Cardiac muscle cell (in vitro differentiated cells and primary cell): ENCODE results near the gene FCN1. TPM values are rescaled to one million over a fixed set of nuclear protein-coding genes. Genes with fewer than 3 reads are reported as not detected.
"Not testable (repeated sequence)": the region's sequence is repeated elsewhere in the genome, so short reads cannot be mapped to it uniquely, and the experiment has no call there.

Experiments
- DNase-seq, 2 donors: peaks; one replicate each; pipeline versions ENCODE4 v3.0.0 to v3.0.0-alpha.2; 2010 to 2017; ENCODE audit warnings: low read depth in 1 of 2, low spot score in 1 of 2
- H3K27ac ChIP-seq: fragments of 200-600 bp; sonication (generic); 2 replicates; pipeline ENCODE4 v1.5.1; 2016
- H3K27me3 ChIP-seq: fragments of 200-600 bp; sonication (generic); 2 replicates; pipeline ENCODE4 v1.6.0; 2016; ENCODE audit warnings: control low read depth
- H3K36me3 ChIP-seq: fragments of 200-600 bp; sonication (generic); 2 replicates; pipeline ENCODE4 v1.5.1; 2016; ENCODE audit warnings: control low read depth
- H3K4me1 ChIP-seq: fragments of 200-600 bp; sonication (generic); 2 replicates; pipeline ENCODE4 v1.8.1; 2017; ENCODE audit warnings: low read depth, mild to moderate bottlenecking, mixed run types
- H3K4me3 ChIP-seq: fragments of 200-600 bp; sonication (generic); 2 replicates; pipeline ENCODE4 v1.5.1; 2016; ENCODE audit warnings: mild to moderate bottlenecking
- H3K9me3 ChIP-seq: fragments of 200-600 bp; sonication (generic); 2 replicates; pipeline ENCODE4 v1.5.1; 2017; ENCODE audit warnings: low read depth, mild to moderate bottlenecking, control low read depth
- polyA plus RNA-seq: library from polyadenylated mRNA; unstranded; fragments of >200 nt; fragmentation: Nextera tagmentation; extraction: Ambion mirVana; gene quantifications from 2 replicates; pipeline ENCODE4 v1.2.1, GENCODE V29; 2016
- total RNA-seq: library from RNA; depleted of rRNA; stranded (reverse); fragments of >200 nt; gene quantifications from 2 replicates; pipeline ENCODE4 v1.2.3, GENCODE V29; 2016
- TF ChIP-seq, protein P1 (sequence below): IDR thresholded peaks from 2 replicates; pipeline ENCODE4 v1.5.1; 2012; ENCODE audit warnings: low read depth, mild to moderate bottlenecking, low read length

FCN1 gene
- total and polyA plus RNA-seq, 2 experiments from 2014 or later = not detected

DNA sequence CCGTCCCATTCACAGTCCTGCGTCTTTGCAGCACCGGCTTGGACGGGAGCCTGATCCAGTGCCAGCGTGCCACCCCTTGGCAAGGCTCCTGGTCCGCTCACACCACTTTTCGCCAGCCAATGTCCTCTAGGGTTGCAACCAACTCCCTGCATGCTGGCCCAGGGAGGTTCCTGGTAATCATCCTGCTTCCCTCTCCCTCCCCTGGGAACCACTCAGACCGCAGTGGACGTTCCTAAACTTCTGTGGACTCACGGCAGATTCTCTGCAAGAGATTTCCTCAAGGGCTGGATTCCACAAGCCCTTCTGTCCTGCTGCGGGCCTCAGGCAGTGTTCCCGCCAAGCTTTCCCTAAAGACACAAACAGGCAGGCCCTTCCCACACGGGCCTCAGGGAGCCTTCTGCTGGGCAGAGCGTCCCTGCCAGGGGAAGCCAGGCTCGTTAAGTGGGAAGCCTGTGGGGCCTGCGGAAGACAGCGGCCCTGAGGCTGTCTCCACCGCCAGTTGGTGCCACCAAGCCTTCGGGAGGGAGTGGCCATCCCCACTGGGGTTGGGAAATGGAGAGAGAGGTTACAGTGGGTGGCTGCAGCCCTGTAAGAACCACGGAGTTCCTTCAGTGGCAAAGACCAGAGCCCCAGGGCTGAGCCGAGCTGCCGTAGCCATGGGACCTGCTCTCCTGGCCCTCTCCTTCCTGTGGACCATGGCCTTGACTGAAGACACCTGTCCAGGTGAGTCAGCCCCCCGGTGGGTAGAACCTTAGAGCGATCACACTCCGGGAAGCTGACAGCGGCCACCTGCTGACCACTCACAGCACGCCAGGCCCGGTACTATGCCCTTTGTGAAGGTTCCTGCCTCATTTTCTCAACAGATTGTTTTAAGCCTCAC lies 53.5 kb downstream of the FCN1 start:
- Histone ChIP-seq H3K9me3 (no peaks in the 10 kb centered on the region), H3K27me3 (no peaks in the 10 kb centered on the region), H3K27ac (no peak overlapping the region), H3K4me3 (no peak overlapping the region), H3K36me3 (no peaks in the 10 kb centered on the region), H3K4me1 (no peaks in the 10 kb centered on the region)
- TF ChIP-seq, protein P1, sequence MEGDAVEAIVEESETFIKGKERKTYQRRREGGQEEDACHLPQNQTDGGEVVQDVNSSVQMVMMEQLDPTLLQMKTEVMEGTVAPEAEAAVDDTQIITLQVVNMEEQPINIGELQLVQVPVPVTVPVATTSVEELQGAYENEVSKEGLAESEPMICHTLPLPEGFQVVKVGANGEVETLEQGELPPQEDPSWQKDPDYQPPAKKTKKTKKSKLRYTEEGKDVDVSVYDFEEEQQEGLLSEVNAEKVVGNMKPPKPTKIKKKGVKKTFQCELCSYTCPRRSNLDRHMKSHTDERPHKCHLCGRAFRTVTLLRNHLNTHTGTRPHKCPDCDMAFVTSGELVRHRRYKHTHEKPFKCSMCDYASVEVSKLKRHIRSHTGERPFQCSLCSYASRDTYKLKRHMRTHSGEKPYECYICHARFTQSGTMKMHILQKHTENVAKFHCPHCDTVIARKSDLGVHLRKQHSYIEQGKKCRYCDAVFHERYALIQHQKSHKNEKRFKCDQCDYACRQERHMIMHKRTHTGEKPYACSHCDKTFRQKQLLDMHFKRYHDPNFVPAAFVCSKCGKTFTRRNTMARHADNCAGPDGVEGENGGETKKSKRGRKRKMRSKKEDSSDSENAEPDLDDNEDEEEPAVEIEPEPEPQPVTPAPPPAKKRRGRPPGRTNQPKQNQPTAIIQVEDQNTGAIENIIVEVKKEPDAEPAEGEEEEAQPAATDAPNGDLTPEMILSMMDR = no peak
- peak in 1 of 2 donors; percentile 58 for DNase-seq

DNA sequence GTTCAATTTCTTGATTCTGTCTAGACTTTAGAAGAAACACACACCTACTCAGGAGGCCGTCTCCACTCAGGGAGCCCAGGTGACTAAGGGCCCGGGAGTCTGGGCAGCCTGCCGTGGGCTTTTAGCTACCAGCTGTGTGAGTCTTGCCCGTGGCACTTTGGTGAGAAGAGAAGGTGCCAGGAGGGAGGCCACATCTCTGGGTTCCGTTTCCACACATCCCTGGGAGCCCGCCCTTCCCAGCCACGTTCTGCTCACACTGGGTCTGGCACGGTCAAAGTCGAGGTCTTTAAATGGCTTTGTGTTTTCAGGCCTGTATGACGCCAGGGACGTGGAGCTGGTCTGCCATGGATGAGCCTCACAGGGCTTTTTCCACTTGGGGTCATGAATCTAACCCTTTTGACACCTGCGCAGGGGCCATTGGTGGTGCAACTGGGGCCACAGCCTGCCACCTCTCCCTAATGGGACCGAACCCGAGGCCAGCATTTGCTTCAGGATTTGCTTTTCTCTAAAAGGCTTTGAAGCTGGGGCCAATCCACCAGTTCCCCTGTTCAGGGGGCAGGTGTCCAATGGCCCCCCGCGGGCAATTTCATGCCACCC lies 54.3 kb downstream of the FCN1 start:
- H3K36me3 ChIP-seq = no peaks in the 10 kb centered on the region
- H3K27me3 ChIP-seq = no peaks in the 10 kb centered on the region
- DNase-seq = no peak
- TF ChIP-seq, protein P1 = no peak
- H3K4me3 ChIP-seq = no peak overlapping the region
- no peaks in the 10 kb centered on the region for H3K9me3 ChIP-seq
- H3K27ac ChIP-seq = no peak overlapping the region
- H3K4me1 ChIP-seq = no peaks in the 10 kb centered on the region

DNA sequence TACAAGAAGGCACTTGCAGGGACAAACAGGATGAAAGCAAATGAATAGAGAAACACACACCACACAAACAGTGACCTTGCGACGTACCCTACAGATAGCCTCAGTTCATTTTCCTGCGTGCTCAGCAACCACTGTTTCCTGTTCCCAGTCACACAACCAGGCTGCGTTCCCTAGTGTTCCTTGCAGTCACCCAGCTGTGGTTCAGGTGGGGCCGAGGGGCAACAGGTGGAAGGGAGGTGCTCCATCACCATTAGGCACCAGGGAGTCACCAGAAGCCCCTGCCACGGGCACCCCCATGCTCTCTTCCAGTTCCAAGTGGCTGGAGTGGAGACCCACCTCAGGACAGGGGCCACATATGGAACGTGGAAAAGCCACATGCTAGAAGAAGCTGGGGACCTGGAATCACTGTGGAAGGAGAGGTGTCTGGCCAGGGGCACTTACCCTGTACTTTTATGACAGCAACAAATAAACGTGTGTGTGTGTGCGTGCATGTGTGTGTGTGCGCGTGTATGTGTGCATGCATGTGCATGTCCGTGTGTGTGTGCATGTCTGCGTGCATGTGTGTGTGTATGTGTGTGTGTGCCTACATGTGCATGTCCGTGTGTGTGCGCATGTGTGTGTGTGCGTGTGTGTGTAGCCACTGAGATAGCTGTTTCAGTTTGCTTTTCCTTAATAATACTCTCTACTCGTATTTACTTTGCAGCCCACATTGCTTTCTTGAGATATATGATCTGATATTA lies 55.9 kb downstream of the FCN1 start:
- no peak overlapping the region for H3K4me3 ChIP-seq
- H3K27me3 ChIP-seq = no peaks in the 10 kb centered on the region
- DNase-seq = no peak
- H3K36me3 ChIP-seq = no peaks in the 10 kb centered on the region
- no peak overlapping the region for H3K27ac ChIP-seq
- H3K4me1 ChIP-seq = no peaks in the 10 kb centered on the region
- TF ChIP-seq, protein P1 = no peak
- H3K9me3 ChIP-seq = no peaks in the 10 kb centered on the region

DNA sequence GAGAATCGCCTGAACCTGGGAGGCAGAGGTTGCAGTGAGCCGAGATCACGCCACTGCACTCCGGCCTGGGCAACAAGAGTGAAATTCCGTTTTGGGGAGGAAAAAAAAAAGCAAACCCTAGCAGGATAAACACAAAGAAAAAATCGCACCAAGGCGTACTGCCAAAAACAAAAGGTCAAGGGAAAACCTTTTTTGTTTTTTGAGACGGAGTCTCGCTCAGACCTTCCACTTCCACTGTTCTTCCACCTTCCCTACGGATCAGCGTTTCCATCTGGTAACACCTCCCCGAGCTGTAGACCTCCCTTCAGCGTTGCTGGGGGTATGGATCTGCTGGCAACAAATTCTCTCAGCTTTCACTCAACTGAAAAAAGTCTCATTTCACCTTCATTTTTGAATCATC lies 57.2 kb downstream of the FCN1 start:
- TF ChIP-seq, protein P1 = no peak

DNA sequence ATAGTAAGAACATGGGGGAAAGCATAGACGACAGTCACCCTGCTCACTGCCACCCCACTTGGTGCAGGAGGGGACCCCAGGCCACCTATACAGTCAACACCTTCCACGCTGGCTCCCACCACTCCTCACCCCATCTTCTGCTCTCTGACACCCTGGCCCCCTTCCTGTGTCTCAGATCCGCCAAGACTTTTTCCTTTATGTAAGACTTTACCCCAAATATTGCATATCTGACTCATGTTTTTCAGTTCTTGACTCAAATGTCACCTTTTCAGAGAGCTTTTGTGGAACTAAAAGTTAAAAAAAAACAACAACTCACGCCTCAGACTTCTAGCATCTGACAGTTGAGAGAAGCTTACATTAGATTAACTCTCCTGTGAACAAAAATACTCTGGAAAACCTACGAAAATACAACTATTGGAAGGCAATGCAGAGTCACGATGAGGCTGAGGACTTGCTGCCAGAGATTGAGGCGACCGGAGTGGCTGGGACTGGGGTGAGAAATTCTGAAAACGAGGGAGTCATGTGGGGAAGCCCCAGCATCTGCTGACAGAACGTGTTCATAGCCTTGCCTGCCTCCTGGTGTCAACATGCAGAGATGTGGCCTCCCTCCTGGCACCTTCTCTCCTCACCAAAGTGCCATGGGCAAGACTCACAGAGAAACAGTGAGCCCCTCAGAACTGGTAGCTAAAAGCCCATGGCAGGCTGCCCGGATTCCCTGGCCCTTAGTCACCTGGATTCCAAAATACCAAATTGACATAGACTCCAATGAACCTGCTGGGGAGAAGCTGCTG lies 59.5 kb downstream of the FCN1 start:
- DNase-seq = peak in 1 of 2 donors; percentile 37
- TF ChIP-seq, protein P1 = no peak
- Histone ChIP-seq H3K9me3 (no peaks in the 10 kb centered on the region), H3K27ac (no peak overlapping the region), H3K36me3 (no peaks in the 10 kb centered on the region), H3K4me1 (no peaks in the 10 kb centered on the region), H3K4me3 (no peak overlapping the region), H3K27me3 (no peaks in the 10 kb centered on the region)

More for the DNA sequence above, 57.2 kb downstream of the FCN1 start:
- H3K9me3 ChIP-seq = no peaks in the 10 kb centered on the region
- H3K4me1 ChIP-seq = no peaks in the 10 kb centered on the region
- no peak overlapping the region for H3K27ac ChIP-seq
- no peak overlapping the region for H3K4me3 ChIP-seq
- DNase-seq = no peak
- no peaks in the 10 kb centered on the region for H3K27me3 ChIP-seq
- H3K36me3 ChIP-seq = no peaks in the 10 kb centered on the region

DNA sequence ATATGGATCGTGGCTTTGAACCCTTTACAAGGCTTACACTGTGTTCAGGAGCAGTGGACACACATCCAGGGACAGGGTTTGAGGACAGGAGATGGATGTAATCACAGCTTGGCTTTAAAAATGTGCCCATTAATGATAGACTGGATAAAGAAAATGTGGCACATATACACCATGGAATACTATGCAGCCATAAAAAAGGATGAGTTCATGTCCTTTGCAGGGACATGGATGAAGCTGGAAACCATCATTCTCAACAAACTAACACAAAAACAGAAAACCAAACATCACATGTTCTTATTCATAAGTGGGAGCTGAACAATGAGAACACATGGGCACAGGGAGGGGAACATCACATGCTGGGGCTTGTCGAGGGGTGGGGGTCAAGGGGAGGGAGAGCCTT lies 60.3 kb downstream of the FCN1 start:
- H3K27ac ChIP-seq, H3K27me3 ChIP-seq, H3K9me3 ChIP-seq, H3K4me1 ChIP-seq, H3K36me3 ChIP-seq, DNase-seq, H3K4me3 ChIP-seq: not testable (repeated sequence)
